ENCODE data around the gene MOV10. TPM values are rescaled to one million over a fixed set of nuclear protein-coding genes. Genes with fewer than 3 reads are reported as not detected.
A peak's percentile ranks its signal among the peaks of the same experiment; 100 is the strongest.
"Not testable (repeated sequence)": the region's sequence is repeated elsewhere in the genome, so short reads cannot be mapped to it uniquely, and the experiment has no call there.

MOV10 gene
- total and polyA plus RNA-seq, 7 donors: 4.8 to 10.6 (median 6.4) TPM

GRCh38 chr1:112636597-112637253 lies 37.7 kb upstream of the MOV10 start:
- intact Hi-C loops (cut with DNase I): no loop called here
- Histone ChIP-seq H3K27ac (peak overlapping the region; percentile 32), H3K4me3 (no peak overlapping the region), H3K4me1 (peaks cover 53% of the 10 kb centered on the region), H3K9me3 (no peaks in the 10 kb centered on the region), H3K36me3 (ENCODE audit: insufficient read depth in 1 of 2, low read depth in 1 of 2) (no peaks in the 10 kb centered on the region), H3K27me3 (ENCODE audit: insufficient read depth in 3 of 3, low read length in 2 of 3) (no peaks in the 10 kb centered on the region)
- ATAC-seq: peak in 1 of 4 donors; percentile 37
- TF ChIP-seq, protein P1, sequence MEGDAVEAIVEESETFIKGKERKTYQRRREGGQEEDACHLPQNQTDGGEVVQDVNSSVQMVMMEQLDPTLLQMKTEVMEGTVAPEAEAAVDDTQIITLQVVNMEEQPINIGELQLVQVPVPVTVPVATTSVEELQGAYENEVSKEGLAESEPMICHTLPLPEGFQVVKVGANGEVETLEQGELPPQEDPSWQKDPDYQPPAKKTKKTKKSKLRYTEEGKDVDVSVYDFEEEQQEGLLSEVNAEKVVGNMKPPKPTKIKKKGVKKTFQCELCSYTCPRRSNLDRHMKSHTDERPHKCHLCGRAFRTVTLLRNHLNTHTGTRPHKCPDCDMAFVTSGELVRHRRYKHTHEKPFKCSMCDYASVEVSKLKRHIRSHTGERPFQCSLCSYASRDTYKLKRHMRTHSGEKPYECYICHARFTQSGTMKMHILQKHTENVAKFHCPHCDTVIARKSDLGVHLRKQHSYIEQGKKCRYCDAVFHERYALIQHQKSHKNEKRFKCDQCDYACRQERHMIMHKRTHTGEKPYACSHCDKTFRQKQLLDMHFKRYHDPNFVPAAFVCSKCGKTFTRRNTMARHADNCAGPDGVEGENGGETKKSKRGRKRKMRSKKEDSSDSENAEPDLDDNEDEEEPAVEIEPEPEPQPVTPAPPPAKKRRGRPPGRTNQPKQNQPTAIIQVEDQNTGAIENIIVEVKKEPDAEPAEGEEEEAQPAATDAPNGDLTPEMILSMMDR (IDR thresholded peaks at IDR 0.05): no peak
- DNase-seq: no peak

GRCh38 chr1:112637254-112638109 lies 37.0 kb upstream of the MOV10 start:
- peak in 2 of 4 donors; percentile 53 to 61 for ATAC-seq
- H3K4me3 ChIP-seq: no peak overlapping the region
- peak overlapping the region; percentile 33 for H3K27ac ChIP-seq
- no peak for DNase-seq
- TF ChIP-seq, protein P1 (IDR thresholded peaks at IDR 0.05): no peak
- H3K9me3 ChIP-seq: no peaks in the 10 kb centered on the region
- H3K4me1 ChIP-seq: peaks cover 47% of the 10 kb centered on the region
- intact Hi-C loops (cut with DNase I): loop anchor here in 1 of 2 donors (2.0 kb wide), 1 partner anchor 17 kb away; no protein-coding TSS in a partner anchor
- H3K36me3 ChIP-seq (ENCODE audit: insufficient read depth in 1 of 2, low read depth in 1 of 2): no peaks in the 10 kb centered on the region
- no peaks in the 10 kb centered on the region for H3K27me3 ChIP-seq (ENCODE audit: insufficient read depth in 3 of 3, low read length in 2 of 3)
- 71 to 89% (median 85%) methylated on average over 4 of the region's 4 CpGs for WGBS, 3 donors

- Histone ChIP-seq H3K27me3 (ENCODE audit: insufficient read depth in 3 of 3, low read length in 2 of 3) (no peaks in the 10 kb centered on the region), H3K4me1 (peaks cover 43% of the 10 kb centered on the region), H3K4me3 (no peak overlapping the region), H3K36me3 (ENCODE audit: insufficient read depth in 1 of 2, low read depth in 1 of 2) (no peaks in the 10 kb centered on the region), H3K9me3 (no peaks in the 10 kb centered on the region), H3K27ac (peak overlapping the region; percentile 33)
- WGBS, 3 donors: 69 to 91% (median 80%) methylated on average over 1 of the region's 1 CpG
- DNase-seq (no peak), ATAC-seq (peak in 1 of 4 donors; percentile 34)
- TF ChIP-seq, protein P1 (IDR thresholded peaks at IDR 0.05): no peak
- intact Hi-C loops (cut with DNase I): loop anchor here in 1 of 2 donors (2.0 kb wide), 1 partner anchor 17 kb away; no protein-coding TSS in a partner anchor
Observed at GRCh38 chr1:112638110-112638428, 36.4 kb upstream of the MOV10 start.

- H3K4me3 ChIP-seq; H3K9me3 ChIP-seq; ATAC-seq; intact Hi-C loops (cut with DNase I); H3K27ac ChIP-seq; DNase-seq; H3K27me3 ChIP-seq (ENCODE audit: insufficient read depth in 3 of 3, low read length in 2 of 3): not testable (repeated sequence)
- Histone ChIP-seq H3K4me1 (peaks cover 32% of the 10 kb centered on the region), H3K36me3 (ENCODE audit: insufficient read depth in 1 of 2, low read depth in 1 of 2) (peaks cover 0 to 11% of the 10 kb centered on the region in 2 donors)
- 90 to 94% (median 94%) methylated on average over 21 to 23 of the region's 23 CpGs for WGBS, 3 donors
Observed at GRCh38 chr1:112640437-112640836, 34.0 kb upstream of the MOV10 start.

DNA sequence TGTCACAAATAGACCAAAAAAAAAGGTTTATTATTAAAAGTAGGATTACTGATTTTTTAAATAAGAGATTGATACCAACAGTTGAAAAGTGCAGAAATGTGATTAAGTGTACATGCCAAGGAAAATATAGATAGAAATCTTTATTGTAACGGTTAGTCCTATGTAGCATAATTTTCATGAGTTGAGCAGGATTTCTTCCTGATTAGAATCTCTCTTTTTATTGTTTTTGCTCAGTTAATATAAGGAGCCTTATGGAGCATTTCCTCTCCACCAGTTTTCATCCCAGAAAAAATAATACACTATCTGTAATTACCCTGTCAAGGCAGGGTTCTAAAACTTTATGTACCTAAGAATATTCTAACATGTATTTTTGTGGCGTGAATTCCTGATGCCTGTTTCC lies 31.4 kb upstream of the MOV10 start:
- TF ChIP-seq, protein P1 (IDR thresholded peaks at IDR 0.05): no peak
- Histone ChIP-seq H3K9me3 (no peaks in the 10 kb centered on the region), H3K27me3 (ENCODE audit: insufficient read depth in 3 of 3, low read length in 2 of 3) (no peaks in the 10 kb centered on the region), H3K36me3 (ENCODE audit: insufficient read depth in 1 of 2, low read depth in 1 of 2) (peaks cover 0 to 25% of the 10 kb centered on the region in 2 donors), H3K4me3 (no peak overlapping the region), H3K4me1 (peaks cover 7% of the 10 kb centered on the region), H3K27ac (no peak overlapping the region)
- no peak for DNase-seq
- no peak for ATAC-seq
- 85 to 90% (median 87%) methylated on average over 2 of the region's 2 CpGs for WGBS, 3 donors
- intact Hi-C loops (cut with DNase I): no loop called here

Measured in psoas muscle (tissue), 8 donors.